ENCODE measurements around the gene COA4.

GRCh38 chr11:73875380-73875779 is 1.3 kb downstream of the COA4 start:
- no peak for TF ChIP-seq TCF4 (CRISPR knock-in tag; IDR thresholded peaks at IDR 0.05; ENCODE audit: borderline replicate concordance)
- TF ChIP-seq PATZ1 (CRISPR knock-in tag; IDR thresholded peaks at IDR 0.05; ENCODE audit: borderline replicate concordance), result no peak
- TF ChIP-seq ISL1 (CRISPR knock-in tag; IDR thresholded peaks at IDR 0.05), result no peak
- no peak for TF ChIP-seq POU6F1 (CRISPR knock-in tag; IDR thresholded peaks at IDR 0.05; ENCODE audit: borderline replicate concordance, low read depth)
- no peak for TF ChIP-seq SNAI2 (CRISPR knock-in tag; IDR thresholded peaks at IDR 0.05)
- no peak for TF ChIP-seq ZFP3 (CRISPR knock-in tag; IDR thresholded peaks at IDR 0.05)
- no peak for TF ChIP-seq CREB5 (CRISPR knock-in tag; IDR thresholded peaks at IDR 0.05; ENCODE audit: low read depth)
- no peak for TF ChIP-seq ZFP30 (CRISPR knock-in tag; IDR thresholded peaks at IDR 0.05)
- TF ChIP-seq OSR1 (CRISPR knock-in tag; IDR thresholded peaks at IDR 0.05), result no peak
- no peak for TF ChIP-seq ARNTL (CRISPR knock-in tag; IDR thresholded peaks at IDR 0.05; ENCODE audit: borderline replicate concordance, low read depth)
- TF ChIP-seq GLIS3 (CRISPR knock-in tag; IDR thresholded peaks at IDR 0.05), result no peak
- TF ChIP-seq TSHZ2 (CRISPR knock-in tag; IDR thresholded peaks at IDR 0.05), result no peak

All from SK-N-SH treated with all-trans-retinoic acid at 6 μM for 48 hours (cell line).